GM19025 (cell line): ENCODE results near the gene ANKRD31.
A peak's percentile ranks its signal among the peaks of the same experiment; 100 is the strongest.

ENCODE experiments used
- ATAC-seq: cut with Tn5 transposase; IDR thresholded peaks from one replicate; pipeline ENCODE4 v1.9.1; 2021; ENCODE audit warnings: mild to moderate bottlenecking, low read depth, moderate library complexity; ENCODE audit not compliant: unreplicated experiment

The ANKRD31 gene

GRCh38 chr5:75062925-75063531 is 173.7 kb downstream of the ANKRD31 start:
- ATAC-seq, result no peak

- ATAC-seq, result no peak
Observed at GRCh38 chr5:75059912-75060545, 176.6 kb downstream of the ANKRD31 start.

- no peak for ATAC-seq
Observed at GRCh38 chr5:75058986-75059535, 177.6 kb downstream of the ANKRD31 start.

- ATAC-seq, result no peak
Observed at GRCh38 chr5:75057561-75057960, 179.1 kb downstream of the ANKRD31 start.

- no peak for ATAC-seq
Observed at GRCh38 chr5:75055727-75056144, 180.9 kb downstream of the ANKRD31 start.

GRCh38 chr5:75054134-75054930 is 182.3 kb downstream of the ANKRD31 start:
- no peak for ATAC-seq

- ATAC-seq, result peak; percentile 23
Observed at GRCh38 chr5:75053304-75054133, 183.2 kb downstream of the ANKRD31 start.

- no peak for ATAC-seq
Observed at GRCh38 chr5:75053054-75053303, 183.7 kb downstream of the ANKRD31 start.

GRCh38 chr5:75052192-75053053 is 184.3 kb downstream of the ANKRD31 start, which contains the start of gene GCNT4:
TSS of gene GCNT4 (minus strand) at chr5:75052558. CDS start at chr5:75030037, 22,521 bp downstream.
- ATAC-seq, result peak; percentile 20

GRCh38 chr5:75051217-75051751 is 185.4 kb downstream of the ANKRD31 start:
- ATAC-seq, result no peak

- no peak for ATAC-seq
Observed at GRCh38 chr5:75050415-75050814, 186.3 kb downstream of the ANKRD31 start.

GRCh38 chr5:75049456-75050351 is 187.0 kb downstream of the ANKRD31 start:
- no peak for ATAC-seq

- ATAC-seq, result peak; percentile 53
Observed at GRCh38 chr5:75048457-75048953, 188.2 kb downstream of the ANKRD31 start.

GRCh38 chr5:75047356-75047755 is 189.3 kb downstream of the ANKRD31 start:
- no peak for ATAC-seq

GRCh38 chr5:75046366-75047142 is 190.1 kb downstream of the ANKRD31 start:
- ATAC-seq, result no peak

GRCh38 chr5:75045071-75045470 is 191.6 kb downstream of the ANKRD31 start:
- ATAC-seq, result no peak

- ATAC-seq, result no peak
Observed at GRCh38 chr5:75044406-75044805, 192.3 kb downstream of the ANKRD31 start.
